HEK293 (cell line): ENCODE measurements around the gene RASD2.

Experiments used
- CTCF ChIA-PET: fragments of 350-600 bp; formaldehyde crosslinking; extraction: SDS; loops from one replicate; lab custom pipeline; 2021; ENCODE audit warnings: antibody characterized with exemption; lab: Yijun Ruan, JAX
- POLR2A ChIA-PET: fragments of 300-600 bp; formaldehyde crosslinking; extraction: SDS; loops from one replicate; lab custom pipeline; 2020; ENCODE audit warnings: antibody characterized with exemption, inconsistent platforms; lab: Yijun Ruan, JAX
- H3K27ac ChIP-seq: fragments of 200-500 bp; sonication (Bioruptor generic); 2 replicates; pipeline ENCODE4 v1.5.1; 2014; ENCODE audit warnings: low read depth, low read length, control low read depth, inconsistent platforms; ENCODE audit errors: extremely low read depth
- H3K36me3 ChIP-seq, 2 experiments: fragments of 200-500 bp in 1 of 2; sonication (Bioruptor generic) in 1 of 2; 1 replicate in 1 of 2; 2 replicates in 1 of 2; pipeline ENCODE4 v1.5.1; 2014 to 2017; ENCODE audit warnings: inconsistent platforms in 2 of 2, low read length in 2 of 2; ENCODE audit not compliant: control insufficient read depth in 2 of 2, insufficient read depth in 1 of 2
- H3K4me1 ChIP-seq: fragments of 200-500 bp; sonication (Bioruptor generic); 2 replicates; pipeline ENCODE4 v1.5.1; 2014; ENCODE audit warnings: mild to moderate bottlenecking, low read length, inconsistent platforms; ENCODE audit not compliant: control insufficient read depth, insufficient read depth
- H3K4me3 ChIP-seq: 2 replicates; pipeline ENCODE4 v1.5.1; 2011; ENCODE audit warnings: low read depth, mild to moderate bottlenecking, control low read depth, low read length, moderate library complexity
- H3K9me3 ChIP-seq: fragments of 200-500 bp; sonication (Bioruptor generic); 2 replicates; pipeline ENCODE4 v1.5.1; 2014; ENCODE audit warnings: low read depth, low read length, inconsistent platforms; ENCODE audit not compliant: control insufficient read depth, insufficient read depth
- PRDM10 ChIP-seq: fragments of 450-650 bp; formaldehyde crosslinking; IDR thresholded peaks from 2 replicates; pipeline ENCODE4 v1.5.1; 2016; ENCODE audit warnings: missing biosample characterization, missing genetic modification characterization
- SP2 ChIP-seq: fragments of 450-650 bp; formaldehyde crosslinking; IDR thresholded peaks from 2 replicates; pipeline ENCODE4 v1.5.1; 2016; ENCODE audit warnings: missing biosample characterization, missing genetic modification characterization
- ZNF121 ChIP-seq: fragments of 450-650 bp; formaldehyde crosslinking; IDR thresholded peaks from 2 replicates; pipeline ENCODE4 v1.5.1; 2016; ENCODE audit warnings: missing biosample characterization, missing genetic modification characterization
- ZNF157 ChIP-seq: fragments of 450-650 bp; formaldehyde crosslinking; IDR thresholded peaks from 2 replicates; pipeline ENCODE4 v1.5.1; 2016; ENCODE audit warnings: missing biosample characterization, missing genetic modification characterization
- ZNF366 ChIP-seq: fragments of 450-650 bp; formaldehyde crosslinking; conservative IDR thresholded peaks from 2 replicates; pipeline ENCODE4 v1.5.1; 2016; ENCODE audit warnings: missing biosample characterization, missing genetic modification characterization
- ZNF391 ChIP-seq: fragments of 450-650 bp; formaldehyde crosslinking; IDR thresholded peaks from 2 replicates; pipeline ENCODE4 v1.5.1; 2016; ENCODE audit warnings: low read depth, missing biosample characterization, missing genetic modification characterization, borderline replicate concordance
- ZNF416 ChIP-seq: fragments of 450-650 bp; formaldehyde crosslinking; IDR thresholded peaks from 2 replicates; pipeline ENCODE4 v1.5.1; 2016; ENCODE audit warnings: missing biosample characterization, missing genetic modification characterization
- ZNF426 ChIP-seq: fragments of 450-650 bp; formaldehyde crosslinking; IDR thresholded peaks from 2 replicates; pipeline ENCODE4 v1.5.1; 2017; ENCODE audit warnings: missing biosample characterization, missing genetic modification characterization, mild to moderate bottlenecking, inconsistent platforms, moderate library complexity
- ZNF549 ChIP-seq: fragments of 450-650 bp; IDR thresholded peaks from 2 replicates; pipeline ENCODE4 v1.5.1; 2018; ENCODE audit warnings: missing biosample characterization, missing genetic modification characterization, mild to moderate bottlenecking, inconsistent platforms, moderate library complexity
- ZNF626 ChIP-seq: fragments of 450-650 bp; sonication (Bioruptor Pico); formaldehyde crosslinking; IDR thresholded peaks from 2 replicates; pipeline ENCODE4 v1.5.1; 2018; ENCODE audit warnings: missing biosample characterization, missing genetic modification characterization, inconsistent platforms
- ZNF692 ChIP-seq: fragments of 450-650 bp; formaldehyde crosslinking; IDR thresholded peaks from 2 replicates; pipeline ENCODE4 v1.5.1; 2016; ENCODE audit warnings: missing biosample characterization, missing genetic modification characterization
- ZSCAN16 ChIP-seq: fragments of 450-650 bp; formaldehyde crosslinking; IDR thresholded peaks from 2 replicates; pipeline ENCODE4 v1.5.1; 2016; ENCODE audit warnings: missing biosample characterization, missing genetic modification characterization

RASD2 gene

GRCh38 chr22:35577799-35578659 is 37.4 kb downstream of the RASD2 start (continued):
- TF ChIP-seq ZNF416 (tag by site-specific recombination) (no peak), ZNF157 (tag by site-specific recombination) (0 out of 2 replicates have a peak, but pooled peaks have one; percentile 20), ZNF426 (no peak)

- CTCF ChIA-PET, result no interaction called here
- POLR2A ChIA-PET, result no interaction called here
- H3K9me3 ChIP-seq, result no peaks in the 10 kb centered on the region
- H3K27ac ChIP-seq, result no peak overlapping the region
- H3K4me3 ChIP-seq, result no peak overlapping the region
- peak; percentile 32; the same call in 1 of the 2 replicates for TF ChIP-seq PRDM10 (tag by site-specific recombination)
- TF ChIP-seq ZNF692 (tag by site-specific recombination), result no peak
- 0 out of 2 replicates have a peak, but pooled peaks have one; percentile 11 for TF ChIP-seq SP2 (tag by site-specific recombination)
- no peaks in the 10 kb centered on the region for H3K4me1 ChIP-seq
- H3K36me3 ChIP-seq, result no peaks in the 10 kb centered on the region
Measured at GRCh38 chr22:35578836-35579575, 38.4 kb downstream of the RASD2 start.

- Histone ChIP-seq H3K9me3 (no peaks in the 10 kb centered on the region), H3K36me3 (no peaks in the 10 kb centered on the region), H3K4me1 (no peaks in the 10 kb centered on the region), H3K27ac (no peak overlapping the region), H3K4me3 (no peak overlapping the region)
- POLR2A ChIA-PET, result no interaction called here
- CTCF ChIA-PET, result interaction anchor here (3.5 to 6.1 kb wide), 3 partner anchors 43 to 230 kb away, joined by 18 to 103 read pairs (median 33); no protein-coding TSS in a partner anchor
- TF ChIP-seq ZNF626 (no peak), ZNF121 (tag by site-specific recombination) (no peak), ZNF391 (tag by site-specific recombination) (no peak), ZNF366 (no peak), ZSCAN16 (tag by site-specific recombination) (no peak), ZNF549 (no peak)
Measured at GRCh38 chr22:35580351-35581022, 39.9 kb downstream of the RASD2 start.
